ENCODE measurements around the gene AK1.
"Not testable (repeated sequence)": the region's sequence is repeated elsewhere in the genome, so short reads cannot be mapped to it uniquely, and the experiment has no call there.

Gene AK1

DNA sequence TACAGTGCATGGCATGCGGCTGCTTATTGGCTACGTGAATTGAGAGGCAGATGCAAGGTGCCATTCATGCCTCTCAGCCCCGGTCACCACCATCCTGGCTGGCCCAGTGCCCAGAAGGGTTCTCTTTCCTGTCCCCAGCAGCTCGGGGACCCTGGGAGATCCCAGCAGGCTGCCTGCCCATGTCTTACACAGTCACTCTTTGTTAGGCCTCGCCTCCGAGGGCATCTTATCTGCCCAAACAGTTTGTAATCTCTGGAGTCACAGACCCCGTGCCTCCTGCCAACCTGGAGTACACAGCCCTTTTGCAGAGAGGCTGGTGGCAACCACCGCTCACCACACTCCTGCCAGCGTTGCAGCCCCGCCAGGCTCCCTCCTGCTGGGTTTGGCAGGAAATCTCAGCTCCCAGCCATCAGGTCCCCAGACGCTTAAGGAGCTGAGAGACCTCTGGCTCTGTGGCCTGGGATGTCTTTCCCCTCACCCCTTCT is 7.0 kb upstream of the AK1 start:
- no peak for DNase-seq (ENCODE audit: low read depth in 2 of 2)

GRCh38 chr9:127883959-127884358 is 6.5 kb upstream of the AK1 start:
- DNase-seq (ENCODE audit: low read depth in 2 of 2): no peak

DNA sequence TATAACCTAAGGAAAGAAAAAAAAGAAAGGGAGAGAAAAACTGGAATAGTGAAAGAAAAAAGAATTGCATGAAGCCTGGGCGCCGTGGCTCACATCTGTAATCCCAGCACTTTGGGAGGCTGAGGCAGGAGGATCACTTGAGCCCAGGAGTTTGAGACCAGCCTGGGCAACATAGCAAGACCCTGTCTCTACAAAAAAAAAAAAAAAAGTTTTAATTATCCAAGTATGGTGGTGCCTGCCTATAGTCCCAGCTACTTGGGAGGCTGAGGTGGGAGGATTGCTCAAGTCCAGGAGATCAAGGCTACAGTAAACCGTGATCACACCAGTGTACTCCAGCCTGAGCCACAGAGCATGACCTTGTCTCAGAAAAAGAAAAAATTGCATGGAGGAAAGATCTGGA is 4.2 kb upstream of the AK1 start:
- DNase-seq (ENCODE audit: low read depth in 2 of 2): not testable (repeated sequence)

DNA sequence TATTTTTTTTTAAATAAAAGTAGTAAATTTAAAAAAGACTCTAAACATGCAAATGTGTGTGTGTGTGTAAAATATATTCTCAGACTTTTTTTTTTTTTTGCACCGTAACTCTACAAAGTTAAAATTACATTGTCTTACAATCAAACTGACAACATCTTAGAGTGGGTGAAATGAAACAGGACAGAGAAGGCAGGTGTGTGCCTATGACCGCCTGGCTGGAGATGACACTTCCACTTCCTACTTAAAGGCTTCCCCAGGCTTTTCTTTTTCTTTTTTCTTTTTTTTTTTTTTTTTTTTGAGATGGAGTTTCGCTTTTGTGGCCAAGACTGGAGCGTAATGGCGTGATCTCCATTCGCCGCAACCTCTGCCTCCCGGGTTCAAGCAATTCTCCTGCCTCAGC is 2.7 kb upstream of the AK1 start:
- no peak for DNase-seq (ENCODE audit: low read depth in 2 of 2)

GRCh38 chr9:127878652-127879390 is 1.3 kb upstream of the AK1 start:
- DNase-seq (ENCODE audit: low read depth in 2 of 2): no peak

DNA sequence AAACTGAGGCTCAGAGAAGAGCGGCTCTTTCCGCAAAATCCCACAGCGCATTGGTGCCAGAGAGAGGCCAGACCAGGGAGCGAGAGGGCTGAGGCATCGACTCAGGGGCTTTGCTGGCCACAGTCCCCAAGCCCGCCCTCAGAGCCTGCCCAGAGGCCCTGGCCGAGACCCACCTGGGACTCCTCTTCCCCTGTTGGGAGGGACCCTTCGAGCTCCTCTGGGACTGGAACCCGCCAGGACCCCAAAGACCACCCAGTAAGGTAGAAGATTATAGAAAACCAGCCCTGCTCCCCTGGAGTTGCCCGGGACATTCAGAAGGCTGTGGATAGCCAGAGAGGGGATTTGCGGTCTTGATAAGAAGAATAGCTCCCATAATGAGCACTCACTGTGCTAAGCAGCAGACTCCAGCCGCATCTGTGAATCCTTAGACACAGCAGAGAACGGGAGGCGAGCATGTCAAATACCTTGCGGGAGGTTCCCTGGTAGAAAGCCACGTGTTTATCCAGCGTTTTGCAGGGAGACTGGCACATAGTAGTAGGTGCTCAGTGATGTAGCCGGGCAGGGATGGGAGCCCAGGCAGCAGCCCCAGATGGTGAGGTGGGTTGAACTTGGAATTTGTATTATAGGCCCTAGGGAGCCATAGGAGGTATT is 651 bp upstream of the AK1 start:
- DNase-seq (ENCODE audit: low read depth in 2 of 2): no peak

- no peak for DNase-seq (ENCODE audit: low read depth in 2 of 2)
Measured at GRCh38 chr9:127876764-127877562, 512 bp downstream of the AK1 start.

DNA sequence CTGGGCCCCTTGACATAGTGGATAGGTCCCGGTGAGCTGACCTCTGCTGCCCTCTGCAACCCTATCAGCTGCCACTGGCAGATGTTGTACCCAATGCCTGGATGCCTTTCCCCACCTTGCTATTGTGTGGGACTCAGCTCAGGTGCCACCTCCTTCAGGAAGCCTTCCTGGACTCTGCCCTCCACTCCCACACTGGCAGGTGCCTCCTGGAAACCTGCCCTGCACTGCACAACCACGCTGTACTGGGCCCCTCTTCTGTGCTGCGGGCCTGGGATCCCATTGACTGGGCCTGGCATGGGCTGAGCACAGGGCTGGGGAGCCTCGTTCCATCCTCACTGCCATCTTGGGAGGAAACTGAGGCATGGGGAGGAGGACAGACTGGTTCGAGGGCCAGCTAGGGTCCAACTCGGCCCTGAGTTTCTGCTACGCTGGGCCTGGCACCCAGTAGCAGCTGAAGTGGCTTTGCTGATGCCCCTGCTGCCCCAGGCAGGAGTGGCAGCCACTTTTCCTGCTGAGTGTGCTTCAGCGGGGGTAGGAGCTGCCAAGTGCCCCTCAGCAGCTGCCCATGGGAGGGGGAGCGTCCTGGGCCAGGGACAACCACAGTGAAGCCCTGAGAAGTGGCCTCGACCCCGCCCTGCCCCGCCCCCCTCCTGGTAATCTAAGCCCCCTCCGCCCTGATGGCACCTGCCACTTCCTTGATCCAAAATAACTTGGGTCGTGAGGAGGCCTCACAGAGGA is 1.3 kb downstream of the AK1 start:
- no peak for DNase-seq (ENCODE audit: low read depth in 2 of 2)

DNA sequence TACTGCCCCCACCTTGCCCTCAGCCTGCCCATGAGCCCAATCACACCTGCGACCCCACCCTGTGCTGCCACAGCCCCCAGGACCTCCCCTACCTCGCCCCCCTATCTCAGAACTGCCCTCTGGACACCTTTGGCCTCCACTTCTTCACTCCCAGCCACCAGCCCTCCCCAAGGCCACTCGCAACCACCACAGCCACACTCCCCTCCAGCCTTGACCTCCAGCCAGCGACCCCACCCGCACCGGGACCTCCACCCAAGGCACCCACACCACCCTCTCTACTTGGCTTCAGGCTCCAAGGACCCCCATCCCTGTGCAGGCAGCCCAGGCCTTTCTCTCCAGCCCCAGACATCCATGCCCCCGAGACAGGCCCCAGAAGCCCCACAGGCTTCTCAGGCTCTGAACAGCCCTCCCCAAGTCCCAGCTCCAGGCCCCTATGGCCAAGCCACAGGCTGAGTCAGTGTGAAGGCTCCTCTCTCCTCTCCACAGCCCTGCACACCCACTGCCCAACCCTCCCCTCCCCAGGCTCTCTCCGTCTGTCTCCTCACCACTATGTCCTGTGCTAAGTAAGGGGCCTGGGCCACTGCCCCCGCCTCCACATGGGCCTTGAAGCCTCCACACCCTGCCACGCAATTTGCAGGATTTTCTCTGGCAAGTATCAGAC is 2.0 kb downstream of the AK1 start:
- DNase-seq (ENCODE audit: low read depth in 2 of 2): no peak

DNA sequence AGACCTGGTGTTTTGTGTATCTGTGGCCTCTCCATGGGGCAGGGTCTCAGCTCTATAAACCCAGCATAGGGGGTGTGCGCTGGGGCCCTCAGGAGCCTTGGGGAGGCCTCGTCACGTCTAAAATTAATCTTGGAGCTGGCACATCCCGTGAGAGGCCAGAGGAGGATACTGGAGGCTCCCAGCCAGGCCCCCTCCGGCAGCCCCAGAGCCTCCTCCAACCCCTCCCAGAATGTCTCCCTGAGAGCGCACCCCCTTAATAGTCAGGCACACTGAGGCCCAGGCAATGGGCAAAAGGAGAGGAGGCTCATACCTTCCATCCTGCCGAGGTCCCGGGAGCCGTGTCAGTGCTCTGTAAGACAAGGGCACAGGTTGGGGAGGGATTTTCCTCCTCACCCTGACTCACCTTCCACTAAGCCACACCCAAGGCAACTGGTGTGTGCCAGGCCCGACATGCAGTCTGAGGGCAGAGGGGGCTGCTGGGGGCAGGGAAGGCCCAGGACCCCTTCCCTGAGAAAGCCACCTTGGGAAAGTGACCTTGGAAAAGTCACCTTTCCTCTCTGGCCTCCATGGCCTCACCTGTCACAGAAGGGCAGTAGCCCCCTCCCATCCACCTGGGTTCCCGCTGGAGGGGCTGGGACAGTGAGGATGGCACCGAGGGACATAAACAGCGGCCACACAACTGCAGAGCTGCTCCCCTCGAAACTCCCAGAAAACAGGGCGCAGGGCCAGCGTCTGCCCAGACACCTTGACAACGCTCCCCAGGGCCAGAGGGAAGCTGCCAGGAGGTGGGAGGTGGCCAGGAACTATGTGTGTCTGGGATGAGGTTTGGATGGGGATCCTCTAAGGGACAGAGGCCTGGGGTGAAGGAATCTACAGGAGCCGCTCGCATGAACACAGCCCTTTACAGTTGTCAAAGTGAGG is 2.9 kb downstream of the AK1 start:
- no peak for DNase-seq (ENCODE audit: low read depth in 2 of 2)

GRCh38 chr9:127873886-127874285 is 3.6 kb downstream of the AK1 start:
- DNase-seq (ENCODE audit: low read depth in 2 of 2): no peak

DNA sequence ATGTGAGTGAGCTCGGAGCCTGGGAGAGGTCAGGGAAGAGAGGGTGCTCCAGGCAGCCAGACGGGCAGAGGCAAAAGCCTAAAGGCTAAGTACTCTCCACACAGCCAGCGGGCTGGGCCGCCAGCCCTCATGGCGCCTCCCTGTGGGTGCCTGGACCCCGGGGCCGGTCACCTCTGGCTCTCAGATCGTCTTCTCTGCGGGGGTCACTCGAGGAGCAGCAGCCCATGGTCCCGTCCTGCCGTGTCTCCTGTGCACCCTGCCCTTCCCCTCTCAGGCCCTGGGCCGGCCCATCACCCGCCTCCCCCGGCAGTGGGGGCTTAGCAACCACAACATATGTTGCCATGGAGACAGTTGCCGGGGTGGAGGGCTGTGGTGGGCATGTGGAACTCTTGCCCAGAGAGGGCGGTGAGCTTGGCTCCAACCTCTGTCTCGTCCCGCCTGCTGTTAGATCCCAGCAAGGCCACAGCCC is 4.2 kb downstream of the AK1 start:
- no peak for DNase-seq (ENCODE audit: low read depth in 2 of 2)

- no peak for DNase-seq (ENCODE audit: low read depth in 2 of 2)
Measured at GRCh38 chr9:127872369-127873222, 4.9 kb downstream of the AK1 start.

- DNase-seq (ENCODE audit: low read depth in 2 of 2): no peak
Measured at GRCh38 chr9:127871531-127871930, 5.9 kb downstream of the AK1 start.

DNA sequence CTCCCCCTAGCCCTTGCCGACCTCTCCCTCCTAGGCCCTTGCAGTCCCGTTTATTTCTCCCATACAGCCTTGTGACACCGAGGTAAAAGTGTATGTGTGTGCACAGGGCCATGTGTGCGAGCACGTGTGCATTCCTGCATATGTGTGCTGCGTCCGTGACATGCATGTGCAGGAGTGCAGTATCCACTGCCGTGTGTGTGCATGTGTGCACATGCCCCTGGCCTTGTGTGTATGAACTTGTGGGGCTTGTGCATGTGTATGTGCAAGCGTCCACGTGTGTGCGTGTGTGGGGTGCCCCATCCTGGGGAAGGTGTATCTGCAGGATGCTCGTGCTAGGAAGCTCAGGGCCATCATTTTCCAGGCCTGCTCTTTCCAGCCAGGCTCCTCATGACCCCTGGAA is 6.6 kb downstream of the AK1 start:
- DNase-seq (ENCODE audit: low read depth in 2 of 2): no peak

- DNase-seq (ENCODE audit: low read depth in 2 of 2): not testable (repeated sequence)
Measured at GRCh38 chr9:127870153-127870491, 7.4 kb downstream of the AK1 start.

GRCh38 chr9:127869310-127870152 is 7.9 kb downstream of the AK1 start:
- DNase-seq (ENCODE audit: low read depth in 2 of 2): peak; percentile 54 to 72

- DNase-seq (ENCODE audit: low read depth in 2 of 2): no peak
Measured at GRCh38 chr9:127868278-127868902, 9.1 kb downstream of the AK1 start.
